ENCODE measurements around the gene KIF16B. TPM values are rescaled to one million over a fixed set of nuclear protein-coding genes. Genes with fewer than 3 reads are reported as not detected.

KIF16B gene
- total RNA-seq, 1 experiment from 2014 or later, result 16.6 TPM

- Histone ChIP-seq H3K4me1 (ENCODE audit: control insufficient read depth, insufficient read depth, low read length) (no peaks in the 10 kb centered on the region), H3K36me3 (ENCODE audit: control insufficient read depth, insufficient read depth, low read length) (no peaks in the 10 kb centered on the region), H3K27me3 (ENCODE audit: control insufficient read depth, insufficient read depth, low read length) (no peaks in the 10 kb centered on the region), H3K9me3 (ENCODE audit: control insufficient read depth, insufficient read depth, low read depth, low read length) (no peaks in the 10 kb centered on the region), H3K4me3 (ENCODE audit: low read depth in 2 of 2, low read length in 2 of 2) (no peak overlapping the region), H3K27ac (ENCODE audit: low read length) (no peak overlapping the region)
- no peak for DNase-seq (ENCODE audit: low read depth, low spot score)
- POLR2A ChIA-PET, result no interaction called here
- BruUV-seq (replicated peaks), result no TSS peak
- no peak for ATAC-seq
- intact Hi-C loops (cut with micrococcal nuclease; ENCODE audit: unreplicated experiment), result no loop called here
- CTCF ChIA-PET, result no interaction called here
- in situ Hi-C loops (cut with HindIII; ENCODE audit: low pct_unique_long_range_greater_than_20kb, low sequenced_read_pairs), result no loop called here
- TF ChIP-seq POLR2AphosphoS5 (IDR thresholded peaks at IDR 0.05; ENCODE audit: low read depth, low read length), result no peak
- TF ChIP-seq SIN3A (IDR thresholded peaks at IDR 0.05; ENCODE audit: borderline replicate concordance, insufficient read depth, low read depth, low read length), result no peak
- TF ChIP-seq CTCF (IDR thresholded peaks at IDR 0.05), result no peak
- no peak for TF ChIP-seq REST (IDR thresholded peaks at IDR 0.05; ENCODE audit: insufficient read depth in 1 of 2, low read depth in 2 of 2, low read length in 1 of 2)
- no peak for TF ChIP-seq TCF7L2 (IDR thresholded peaks at IDR 0.05; ENCODE audit: low read depth, low read length)
These were observed 173.4 kb downstream of the KIF16B start for GRCh38 chr20:16399801-16400200.

GRCh38 chr20:16397086-16397485, 176.2 kb downstream of the KIF16B start:
- H3K9me3 ChIP-seq (ENCODE audit: control insufficient read depth, insufficient read depth, low read depth, low read length), result no peaks in the 10 kb centered on the region
- ChIA-PET POLR2A (no interaction called here), CTCF (no interaction called here)
- H3K27me3 ChIP-seq (ENCODE audit: control insufficient read depth, insufficient read depth, low read length), result no peaks in the 10 kb centered on the region
- no peak overlapping the region for H3K27ac ChIP-seq (ENCODE audit: low read length)
- no TSS peak for BruUV-seq (replicated peaks)
- ATAC-seq, result no peak
- no peaks in the 10 kb centered on the region for H3K36me3 ChIP-seq (ENCODE audit: control insufficient read depth, insufficient read depth, low read length)
- TF ChIP-seq CTCF (IDR thresholded peaks at IDR 0.05), result no peak
- no peak for TF ChIP-seq REST (IDR thresholded peaks at IDR 0.05; ENCODE audit: insufficient read depth in 1 of 2, low read depth in 2 of 2, low read length in 1 of 2)
- TF ChIP-seq SIN3A (IDR thresholded peaks at IDR 0.05; ENCODE audit: borderline replicate concordance, insufficient read depth, low read depth, low read length), result no peak
- TF ChIP-seq TCF7L2 (IDR thresholded peaks at IDR 0.05; ENCODE audit: low read depth, low read length), result no peak
- no peak for TF ChIP-seq POLR2AphosphoS5 (IDR thresholded peaks at IDR 0.05; ENCODE audit: low read depth, low read length)
- intact Hi-C loops (cut with micrococcal nuclease; ENCODE audit: unreplicated experiment), result no loop called here
- in situ Hi-C loops (cut with HindIII; ENCODE audit: low pct_unique_long_range_greater_than_20kb, low sequenced_read_pairs), result no loop called here
- no peaks in the 10 kb centered on the region for H3K4me1 ChIP-seq (ENCODE audit: control insufficient read depth, insufficient read depth, low read length)
- no peak for DNase-seq (ENCODE audit: low read depth, low spot score)
- H3K4me3 ChIP-seq (ENCODE audit: low read depth in 2 of 2, low read length in 2 of 2), result no peak overlapping the region
